Measurements from ENCODE around the gene DOK6. TPM values are rescaled to one million over a fixed set of nuclear protein-coding genes. Genes with fewer than 3 reads are reported as not detected.

The DOK6 gene
- total and polyA plus RNA-seq, 12 donors = 0.37 to 12.5 (median 4.6) TPM

DNA sequence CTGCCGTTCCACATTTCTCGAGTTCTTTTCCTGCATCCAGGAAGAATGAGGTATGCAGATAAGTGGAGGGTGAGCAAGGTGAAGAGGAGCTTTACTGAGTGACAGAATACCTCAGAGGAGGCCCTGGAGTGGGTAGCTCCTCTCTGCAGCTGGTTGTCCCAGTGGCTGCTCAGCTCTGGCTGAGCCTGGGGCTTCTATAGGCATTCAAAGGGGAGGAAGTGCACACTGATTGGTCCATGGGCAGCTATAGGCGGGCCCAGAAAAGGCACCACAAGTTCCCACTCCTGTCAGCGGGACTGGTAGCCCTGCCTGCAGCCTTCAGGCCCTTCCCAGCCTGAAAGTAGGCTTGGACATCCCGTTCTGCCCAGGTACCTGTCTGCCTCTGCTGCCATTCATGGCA, 94.7 kb downstream of the DOK6 start:
- DNase-seq = no peak
- TF ChIP-seq, protein P1, sequence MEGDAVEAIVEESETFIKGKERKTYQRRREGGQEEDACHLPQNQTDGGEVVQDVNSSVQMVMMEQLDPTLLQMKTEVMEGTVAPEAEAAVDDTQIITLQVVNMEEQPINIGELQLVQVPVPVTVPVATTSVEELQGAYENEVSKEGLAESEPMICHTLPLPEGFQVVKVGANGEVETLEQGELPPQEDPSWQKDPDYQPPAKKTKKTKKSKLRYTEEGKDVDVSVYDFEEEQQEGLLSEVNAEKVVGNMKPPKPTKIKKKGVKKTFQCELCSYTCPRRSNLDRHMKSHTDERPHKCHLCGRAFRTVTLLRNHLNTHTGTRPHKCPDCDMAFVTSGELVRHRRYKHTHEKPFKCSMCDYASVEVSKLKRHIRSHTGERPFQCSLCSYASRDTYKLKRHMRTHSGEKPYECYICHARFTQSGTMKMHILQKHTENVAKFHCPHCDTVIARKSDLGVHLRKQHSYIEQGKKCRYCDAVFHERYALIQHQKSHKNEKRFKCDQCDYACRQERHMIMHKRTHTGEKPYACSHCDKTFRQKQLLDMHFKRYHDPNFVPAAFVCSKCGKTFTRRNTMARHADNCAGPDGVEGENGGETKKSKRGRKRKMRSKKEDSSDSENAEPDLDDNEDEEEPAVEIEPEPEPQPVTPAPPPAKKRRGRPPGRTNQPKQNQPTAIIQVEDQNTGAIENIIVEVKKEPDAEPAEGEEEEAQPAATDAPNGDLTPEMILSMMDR (IDR thresholded peaks at IDR 0.05) = no peak
- Histone ChIP-seq H3K27ac (no peak overlapping the region), H3K36me3 (no peaks in the 10 kb centered on the region), H3K27me3 (no peaks in the 10 kb centered on the region), H3K9me3 (peaks cover 0 to 3% (median 0%) of the 10 kb centered on the region in 11 donors), H3K4me3 (no peak overlapping the region), H3K4me1 (no peaks in the 10 kb centered on the region)
- intact Hi-C loops (cut with DNase I) = no loop called here
- ATAC-seq = no peak
- WGBS, 2 donors = 70 to 83% methylated on average over 5 of the region's 5 CpGs

DNA sequence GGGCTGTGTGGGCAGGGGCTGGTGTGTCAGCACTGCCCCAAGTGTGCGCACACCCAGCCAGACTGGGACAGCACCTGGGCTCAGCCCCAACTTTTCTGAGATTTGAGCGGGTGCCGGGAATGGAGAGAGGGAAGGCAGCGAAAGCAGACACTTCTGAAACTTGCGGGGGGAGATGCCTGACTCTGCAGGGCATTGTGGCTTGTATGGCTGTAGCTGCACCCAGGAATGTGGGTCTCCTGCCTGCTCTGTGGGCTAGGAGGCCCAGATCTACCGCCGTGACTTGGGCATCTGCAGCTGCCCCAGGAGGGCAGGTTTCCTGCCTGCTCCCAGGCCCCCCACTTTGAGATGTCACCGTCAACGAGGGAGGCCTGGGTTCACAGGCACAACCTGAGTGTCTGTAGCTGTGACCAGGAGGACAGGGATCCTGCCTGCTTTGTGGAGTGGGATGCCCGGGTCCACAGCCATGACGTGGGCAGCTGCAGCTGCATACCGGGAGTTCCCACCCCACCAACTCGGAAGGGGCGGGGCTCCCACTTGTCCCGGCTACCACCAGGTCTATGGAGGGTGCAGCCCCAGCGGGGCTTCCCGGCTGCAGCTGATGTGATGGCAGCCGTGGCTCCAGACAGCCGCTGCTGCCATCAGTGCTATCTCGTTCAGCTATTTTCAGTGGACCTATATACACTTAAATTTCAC, 95.3 kb downstream of the DOK6 start:
- ATAC-seq = no peak
- H3K27ac ChIP-seq = no peak overlapping the region
- peaks cover 0 to 3% (median 0%) of the 10 kb centered on the region in 11 donors for H3K9me3 ChIP-seq
- H3K36me3 ChIP-seq = no peaks in the 10 kb centered on the region
- no peak overlapping the region for H3K4me3 ChIP-seq
- no peaks in the 10 kb centered on the region for H3K4me1 ChIP-seq
- TF ChIP-seq, protein P1 (IDR thresholded peaks at IDR 0.05) = no peak
- 87 to 89% methylated on average over 20 of the region's 20 CpGs for WGBS, 2 donors
- no peak for DNase-seq
- no peaks in the 10 kb centered on the region for H3K27me3 ChIP-seq
- intact Hi-C loops (cut with DNase I) = no loop called here

DNA sequence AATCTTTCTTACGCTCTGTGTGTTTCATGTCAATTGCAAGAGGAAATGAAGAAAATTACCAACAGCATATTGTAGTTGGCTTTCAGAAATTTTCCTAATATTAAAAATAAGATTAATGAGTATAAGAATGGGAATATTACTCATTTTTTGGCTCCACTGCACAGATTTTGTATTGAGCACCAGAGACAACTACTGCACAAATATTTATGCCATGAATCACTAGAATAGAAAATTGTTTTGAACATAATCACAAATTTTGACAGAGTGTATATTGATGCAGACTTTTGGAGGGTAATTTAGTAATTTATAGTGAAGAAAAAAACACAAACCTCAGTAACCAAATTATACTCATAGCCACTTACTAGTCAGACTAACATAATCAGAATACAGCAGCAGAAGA, 118.3 kb downstream of the DOK6 start:
- no peak for ATAC-seq
- H3K9me3 ChIP-seq = no peaks in the 10 kb centered on the region
- H3K4me3 ChIP-seq = no peak overlapping the region
- no peak overlapping the region for H3K27ac ChIP-seq
- no peaks in the 10 kb centered on the region for H3K27me3 ChIP-seq
- no peaks in the 10 kb centered on the region for H3K36me3 ChIP-seq
- no peak for DNase-seq
- TF ChIP-seq, protein P1 (IDR thresholded peaks at IDR 0.05) = no peak
- no peaks in the 10 kb centered on the region for H3K4me1 ChIP-seq
- 93 to 98% methylated on average over 1 of the region's 1 CpG for WGBS, 2 donors
- intact Hi-C loops (cut with DNase I) = loop anchor here in 1 of 10 donors (5.0 kb wide), 1 partner anchor 468 kb away; no protein-coding TSS in a partner anchor

DNA sequence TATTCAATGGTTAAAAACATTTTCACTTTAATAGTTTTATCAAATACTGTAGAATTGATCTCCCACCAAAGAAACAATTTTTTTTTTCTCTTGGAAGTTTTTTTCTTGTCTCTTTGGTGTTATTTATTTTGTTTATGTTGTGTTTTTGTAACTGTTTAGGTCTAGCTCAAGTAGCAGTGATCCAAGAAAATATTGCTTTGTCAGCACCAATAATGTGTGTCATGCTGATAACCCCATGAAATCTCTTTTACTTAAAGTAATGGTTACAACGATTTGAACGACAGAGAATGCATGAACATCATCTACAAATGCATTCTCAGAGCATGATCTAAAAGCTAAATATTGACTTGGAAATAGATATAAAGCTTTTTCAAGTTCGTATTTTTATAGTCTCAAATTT, 122.9 kb downstream of the DOK6 start:
- ATAC-seq (no peak), DNase-seq (no peak)
- intact Hi-C loops (cut with DNase I) = no loop called here
- Histone ChIP-seq H3K36me3 (no peaks in the 10 kb centered on the region), H3K27me3 (no peaks in the 10 kb centered on the region), H3K4me1 (peaks cover 0 to 4% (median 0%) of the 10 kb centered on the region in 9 donors), H3K27ac (no peak overlapping the region), H3K9me3 (no peaks in the 10 kb centered on the region), H3K4me3 (no peak overlapping the region)
- TF ChIP-seq, protein P1 (IDR thresholded peaks at IDR 0.05) = no peak
- 69 to 75% methylated on average over 3 of the region's 3 CpGs for WGBS, 2 donors
